HCT116 (cell line): ENCODE results near the gene ACAP3. TPM values are rescaled to one million over a fixed set of nuclear protein-coding genes. Genes with fewer than 3 reads are reported as not detected.

Experiments
- ATAC-seq: fragments of 200-7000 bp; cut with Tn5 transposase; 2 replicates; pipeline ENCODE4 v1.9.1; 2020; ENCODE audit warnings: mild to moderate bottlenecking, moderate library complexity
- BruUV-seq: library from RNA; stranded (reverse); fragments of 400-500 nt; replicated peaks from 2 replicates; lab custom pipeline; 2021; lab: Mats Ljungman, UMichigan
- CTCF ChIA-PET: fragments of 300-600 bp; sonication (Branson Sonifier 250); formaldehyde crosslinking; loops from one replicate; lab custom pipeline; 2021; ENCODE audit warnings: antibody characterized with exemption; lab: Charles Lee
- POLR2A ChIA-PET: fragments of 300-600, 350-600 bp; sonication (Branson Sonifier 250); formaldehyde crosslinking; loops from one replicate; lab custom pipeline; 2021; ENCODE audit warnings: antibody characterized with exemption; lab: Charles Lee
- RAD21 ChIA-PET, 2 experiments: fragments of 300-600 bp; sonication (Branson Sonifier 250); formaldehyde crosslinking; loops; one replicate each; lab custom pipeline; 2023; ENCODE audit warnings: low total read pairs in 2 of 2; ENCODE audit not compliant: uncharacterized antibody in 2 of 2, unreplicated experiment in 2 of 2, low non-redundant PET in 1 of 2; lab: Charles Lee
- DNase-seq: peaks from one replicate; pipeline ENCODE4 v3.0.0-alpha.2; 2010; ENCODE audit warnings: low read depth, low spot score
- H2AFZ ChIP-seq: fragments of 200-600 bp; shearing (Covaris generic), sonication (generic); 2 replicates; pipeline ENCODE4 v1.6.1; 2017; ENCODE audit warnings: low read depth, mixed run types, mixed read lengths, antibody characterized with exemption, low read length; ENCODE audit not compliant: poor library complexity, severe bottlenecking
- H3K27ac ChIP-seq: 2 replicates; pipeline ENCODE4 v1.5.1; 2012; ENCODE audit warnings: low read depth, low read length
- H3K27me3 ChIP-seq: fragments of 200-600 bp; sonication (generic); 2 replicates; pipeline ENCODE4 v1.6.1; 2016; ENCODE audit warnings: mixed run types, low read length, mixed read lengths; ENCODE audit not compliant: insufficient read depth
- H3K36me3 ChIP-seq, 2 experiments: fragments of 200-500 bp in 1 of 2; fragments of 200-600 bp in 1 of 2; sonication (Bioruptor generic) in 1 of 2; sonication (generic) in 1 of 2; 2 replicates each; pipeline versions ENCODE4 v1.5.1 to v1.6.1; 2014 to 2016; ENCODE audit warnings: low read length in 2 of 2, inconsistent platforms in 1 of 2, mixed read lengths in 1 of 2, mixed run types in 1 of 2; ENCODE audit not compliant: insufficient read depth in 2 of 2, control insufficient read depth in 1 of 2
- H3K4me1 ChIP-seq, 2 experiments: fragments of 200-600 bp in 1 of 2; sonication (generic) in 1 of 2; 2 replicates each; pipeline versions ENCODE4 v1.5.1 to v1.6.1; 2012 to 2017; ENCODE audit warnings: low read length in 2 of 2, inconsistent platforms in 1 of 2, mild to moderate bottlenecking in 1 of 2, mixed read lengths in 1 of 2, mixed run types in 1 of 2, moderate library complexity in 1 of 2; ENCODE audit not compliant: insufficient read depth in 2 of 2, control insufficient read depth in 1 of 2
- H3K4me2 ChIP-seq: fragments of 200-600 bp; sonication (generic); 2 replicates; pipeline ENCODE4 v1.6.1; 2017; ENCODE audit warnings: mixed run types, low read length, mixed read lengths
- H3K4me3 ChIP-seq, 2 experiments: fragments of 200-600 bp in 1 of 2; sonication (generic) in 1 of 2; replicated peaks in 1 of 2; 2 replicates each; pipeline ENCODE4 v1.5.1; 2011 to 2016; ENCODE audit warnings: low read length in 2 of 2, control low read depth in 1 of 2, low read depth in 1 of 2, mild to moderate bottlenecking in 1 of 2, mixed read lengths in 1 of 2, mixed run types in 1 of 2
- H3K79me2 ChIP-seq: fragments of 200-600 bp; sonication (generic); 2 replicates; pipeline ENCODE4 v1.6.1; 2017; ENCODE audit warnings: mild to moderate bottlenecking, mixed run types, low read length, moderate library complexity, mixed read lengths; ENCODE audit not compliant: insufficient read depth
- H3K9ac ChIP-seq: fragments of 200-600 bp; sonication (generic); 2 replicates; pipeline ENCODE4 v1.6.1; 2016; ENCODE audit warnings: low read length, mixed read lengths
- H3K9me2 ChIP-seq: fragments of 200-600 bp; sonication (generic), shearing (Covaris generic); 2 replicates; pipeline ENCODE4 v1.6.1; 2017; ENCODE audit warnings: mixed run types, mild to moderate bottlenecking, moderate library complexity; ENCODE audit not compliant: insufficient read depth
- H3K9me3 ChIP-seq, 2 experiments: fragments of 200-500 bp in 1 of 2; fragments of 200-600 bp in 1 of 2; sonication (Bioruptor generic) in 1 of 2; sonication (generic) in 1 of 2; 2 replicates each; pipeline ENCODE4 v1.6.1; 2014 to 2017; ENCODE audit warnings: low read length in 2 of 2, mixed read lengths in 2 of 2, inconsistent platforms in 1 of 2, low read depth in 1 of 2, mild to moderate bottlenecking in 1 of 2, mixed run types in 1 of 2, moderate library complexity in 1 of 2; ENCODE audit not compliant: control insufficient read depth in 1 of 2, insufficient read depth in 1 of 2
- H4K20me1 ChIP-seq: fragments of 200-600 bp; sonication (generic), shearing (Covaris generic); 2 replicates; pipeline ENCODE4 v1.6.1; 2017; ENCODE audit warnings: mixed run types, mild to moderate bottlenecking, moderate library complexity; ENCODE audit not compliant: insufficient read depth
- ATF3 ChIP-seq: IDR thresholded peaks from 2 replicates; pipeline ENCODE4 v1.6.1; 2012
- CBX3 ChIP-seq: IDR thresholded peaks from 2 replicates; pipeline ENCODE4 v1.6.1; 2012; ENCODE audit warnings: low read depth
- CTCF ChIP-seq, 3 experiments: fragments of 200-600 bp in 1 of 3; sonication (generic) in 1 of 3; IDR thresholded peaks in 2 of 3; conservative IDR thresholded peaks in 1 of 3; 2 replicates each; pipeline ENCODE4 v1.5.1; 2012 to 2017; ENCODE audit warnings: low read depth in 2 of 3, low read length in 2 of 3, antibody characterized with exemption in 1 of 3, borderline replicate concordance in 1 of 3, control low read depth in 1 of 3, mild to moderate bottlenecking in 1 of 3, mixed read lengths in 1 of 3, mixed run types in 1 of 3, moderate library complexity in 1 of 3; ENCODE audit not compliant: insufficient read depth in 1 of 3
- EGR1 ChIP-seq: IDR thresholded peaks from 2 replicates; pipeline ENCODE4 v1.6.1; 2012; ENCODE audit warnings: low read depth
- ELF1 ChIP-seq: IDR thresholded peaks from 2 replicates; pipeline ENCODE4 v1.6.1; 2012; ENCODE audit warnings: low read depth, borderline replicate concordance
- EZH2 ChIP-seq: fragments of 200-600 bp; sonication (generic); IDR thresholded peaks from 2 replicates; pipeline ENCODE4 v1.6.1; 2017; ENCODE audit warnings: antibody characterized with exemption, mixed run types
- MAX ChIP-seq: IDR thresholded peaks from 2 replicates; pipeline ENCODE4 v1.6.1; 2012
- POLR2A ChIP-seq: IDR thresholded peaks from 2 replicates; pipeline ENCODE4 v1.7.0; 2011; ENCODE audit warnings: borderline replicate concordance; ENCODE audit not compliant: insufficient read depth, insufficient read length; ENCODE audit errors: extremely low read depth
- POLR2AphosphoS5 ChIP-seq: IDR thresholded peaks from 2 replicates; pipeline ENCODE4 v1.6.1; 2011; ENCODE audit warnings: mild to moderate bottlenecking, low read depth, low read length, moderate library complexity
- SIN3A ChIP-seq: IDR thresholded peaks from 2 replicates; pipeline ENCODE4 v1.6.1; 2012; ENCODE audit warnings: low read depth
- SP1 ChIP-seq: IDR thresholded peaks from 2 replicates; pipeline ENCODE4 v1.6.1; 2012; ENCODE audit warnings: low read depth
- SRF ChIP-seq: IDR thresholded peaks from 2 replicates; pipeline ENCODE4 v1.6.1; 2012; ENCODE audit warnings: low read depth
- ZBTB33 ChIP-seq: IDR thresholded peaks from 2 replicates; pipeline ENCODE4 v1.6.1; 2011; ENCODE audit warnings: mild to moderate bottlenecking, low read length, moderate library complexity; ENCODE audit not compliant: insufficient replicate concordance; ENCODE audit errors: extremely low read depth
- ZFX ChIP-seq: fragments of 450-650 bp; IDR thresholded peaks from 2 replicates; pipeline ENCODE4 v1.6.1; 2017
- intact Hi-C: fragments of 100-400 bp; cut with micrococcal nuclease; formaldehyde crosslinking; loops from 2 replicates; pipeline ENCODE4 v1.10.0; 2022
- total RNA-seq: library from RNA; stranded (reverse); gene quantifications from one replicate; pipeline ENCODE4 v1.2.1, GENCODE V29; 2021; ENCODE audit not compliant: unreplicated experiment

The ACAP3 gene
- total RNA-seq, 1 experiment from 2014 or later, result 38.8 TPM

GRCh38 chr1:1326075-1326605 is 18.4 kb upstream of the ACAP3 start:
- ChIA-PET RAD21 (no interaction called here), CTCF (no interaction called here), POLR2A (no interaction called here)
- no peak for TF ChIP-seq SRF
- no peak for TF ChIP-seq ZFX
- TF ChIP-seq EGR1, result no peak
- TF ChIP-seq MAX, result no peak
- TF ChIP-seq ELF1, result no peak
- TF ChIP-seq CTCF (IDR thresholded peaks at IDR 0.05 in 2 of 3, conservative IDR thresholded peaks at IDR 0.05 in 1 of 3; ENCODE audit: borderline replicate concordance in 1 of 3, insufficient read depth in 1 of 3, low read depth in 2 of 3, low read length in 2 of 3), result no peak
- no peak for TF ChIP-seq SIN3A
- TF ChIP-seq CBX3, result no peak
- no peak for TF ChIP-seq EZH2
- TF ChIP-seq POLR2A, result no peak
- TF ChIP-seq POLR2AphosphoS5, result no peak
- TF ChIP-seq SP1, result no peak
- no peak for TF ChIP-seq ZBTB33
- no peak for TF ChIP-seq ATF3
- Histone ChIP-seq H3K4me2 (peak overlapping the region; percentile 76), H3K36me3 (peaks cover 0 to 4% of the 10 kb centered on the region in 2 experiments; a peak in 2 of 4 replicates), H3K9ac (peak overlapping the region; percentile 96), H3K79me2 (peaks cover 47% of the 10 kb centered on the region), H3K9me3 (no peaks in the 10 kb centered on the region), H3K27me3 (no peaks in the 10 kb centered on the region), H3K4me3 (peak overlapping the region; percentile 69 to 87), H3K9me2 (no peaks in the 10 kb centered on the region), H3K4me1 (peaks cover 18 to 28% of the 10 kb centered on the region in 2 experiments), H2AFZ (no peak overlapping the region), H3K27ac (peak overlapping the region; percentile 80; the same call in 1 of the 2 replicates), H4K20me1 (peaks cover 1% of the 10 kb centered on the region; the same call in 1 of the 2 replicates)
- intact Hi-C loops, result no loop called here
- DNase-seq, result no peak
- BruUV-seq, result TSS peak; percentile 45
- ATAC-seq, result no peak
